Kidney (tissue), 14 donors: Measurements from ENCODE around the gene MARCHF9. TPM values are rescaled to one million over a fixed set of nuclear protein-coding genes. Genes with fewer than 3 reads are reported as not detected.

Source experiments
- DNase-seq, 5 donors: peaks; one replicate each; pipeline ENCODE4 v3.0.0-alpha.2; 2013 to 2020
- FAIRE-seq: peaks from 2 replicates; lab custom pipeline; 2012; peaks lifted over from hg19 to GRCh38; lab: Jason Lieb, UNC
- H3K27ac ChIP-seq, 2 donors: one replicate each; pipeline ENCODE4 v1.7.0; 2013; ENCODE audit warnings: low read depth in 2 of 2, low read length in 2 of 2, inconsistent platforms in 1 of 2
- H3K27me3 ChIP-seq: one replicate; pipeline ENCODE4 v1.7.1; 2013; ENCODE audit warnings: low read length, inconsistent platforms; ENCODE audit not compliant: control insufficient read depth, insufficient read depth
- H3K36me3 ChIP-seq, 3 donors: one replicate each; pipeline versions ENCODE4 v1.7.0 to v1.7.1; 2013; ENCODE audit warnings: low read length in 3 of 3, control low read depth in 1 of 3, inconsistent platforms in 1 of 3; ENCODE audit not compliant: insufficient read depth in 3 of 3, control insufficient read depth in 2 of 3
- H3K4me1 ChIP-seq, 3 donors: one replicate each; pipeline versions ENCODE4 v1.7.0 to v1.7.1; 2013; ENCODE audit warnings: low read length in 3 of 3, inconsistent platforms in 1 of 3, low read depth in 1 of 3; ENCODE audit not compliant: control insufficient read depth in 2 of 3, insufficient read depth in 2 of 3
- H3K4me3 ChIP-seq, 3 donors: one replicate each; pipeline versions ENCODE4 v1.7.0 to v1.8.1; 2013; ENCODE audit warnings: low read length in 3 of 3, control low read depth in 1 of 3, inconsistent platforms in 1 of 3
- H3K9ac ChIP-seq, 3 donors: one replicate each; pipeline versions ENCODE4 v1.7.0 to v1.7.1; 2013; ENCODE audit warnings: low read length in 3 of 3, control low read depth in 1 of 3, inconsistent platforms in 1 of 3
- H3K9me3 ChIP-seq, 3 donors: one replicate each; pipeline versions ENCODE4 v1.7.0 to v1.7.1; 2013; ENCODE audit warnings: low read length in 3 of 3, control low read depth in 1 of 3, inconsistent platforms in 1 of 3; ENCODE audit not compliant: control insufficient read depth in 2 of 3, insufficient read depth in 1 of 3
- intact Hi-C: fragments of 100-400 bp; cut with DNase I; formaldehyde crosslinking; loops from one replicate; pipeline ENCODE4 v1.11.1; 2022
- polyA plus RNA-seq: library from polyadenylated mRNA; stranded (reverse); fragments of 350-450 nt; fragmentation: Illumina TruSeq; extraction: RNeasy Lipid Tissue Mini Kit (QIAGEN cat#74804); gene quantifications from one replicate; pipeline ENCODE4 v1.2.3, GENCODE V29; 2014; ENCODE audit warnings: low read depth, low replicate concordance; ENCODE audit not compliant: insufficient read depth
- total RNA-seq: library from RNA; stranded (reverse); fragmentation: NEBNext Ultra II Directional; extraction: Animal tissue kit (Norgen Biotek cat#: 25700); gene quantifications from one replicate; pipeline ENCODE4 v1.2.1, GENCODE V29; 2021
- TF ChIP-seq, protein P1 (sequence below): IDR thresholded peaks from 3 replicates; pipeline ENCODE4 v1.5.1; 2012; ENCODE audit warnings: mild to moderate bottlenecking, moderate library complexity, borderline replicate concordance; ENCODE audit not compliant: insufficient read depth; ENCODE audit errors: extremely low read depth
- donor health status: control.
- donor health status: control.
- donor health status: control.
- donor health status: control.
- donor health status: control.
- donor health status: DM: yes; HTN: yes; CAD: no.
- donor health status: Normal renal cell carcinoma (clear cell type).

The MARCHF9 gene
- total and polyA plus RNA-seq, 2 donors from 2014 or later = 22.9 to 38.4 TPM

DNA sequence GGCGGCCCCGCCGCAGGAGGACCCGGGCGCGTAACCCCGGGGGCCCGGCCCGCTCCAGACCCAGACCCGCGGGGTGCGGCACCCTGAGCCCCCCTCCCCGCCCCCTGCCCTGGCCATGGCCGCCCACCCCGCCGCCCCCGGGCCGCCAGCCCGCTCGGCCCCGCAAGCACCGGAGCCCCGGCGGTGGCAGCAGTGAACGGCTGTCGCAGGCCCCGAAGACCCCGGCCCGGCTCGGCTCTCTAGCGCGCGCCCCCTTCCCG is 221 bp downstream of the MARCHF9 start:
- TF ChIP-seq, protein P1, sequence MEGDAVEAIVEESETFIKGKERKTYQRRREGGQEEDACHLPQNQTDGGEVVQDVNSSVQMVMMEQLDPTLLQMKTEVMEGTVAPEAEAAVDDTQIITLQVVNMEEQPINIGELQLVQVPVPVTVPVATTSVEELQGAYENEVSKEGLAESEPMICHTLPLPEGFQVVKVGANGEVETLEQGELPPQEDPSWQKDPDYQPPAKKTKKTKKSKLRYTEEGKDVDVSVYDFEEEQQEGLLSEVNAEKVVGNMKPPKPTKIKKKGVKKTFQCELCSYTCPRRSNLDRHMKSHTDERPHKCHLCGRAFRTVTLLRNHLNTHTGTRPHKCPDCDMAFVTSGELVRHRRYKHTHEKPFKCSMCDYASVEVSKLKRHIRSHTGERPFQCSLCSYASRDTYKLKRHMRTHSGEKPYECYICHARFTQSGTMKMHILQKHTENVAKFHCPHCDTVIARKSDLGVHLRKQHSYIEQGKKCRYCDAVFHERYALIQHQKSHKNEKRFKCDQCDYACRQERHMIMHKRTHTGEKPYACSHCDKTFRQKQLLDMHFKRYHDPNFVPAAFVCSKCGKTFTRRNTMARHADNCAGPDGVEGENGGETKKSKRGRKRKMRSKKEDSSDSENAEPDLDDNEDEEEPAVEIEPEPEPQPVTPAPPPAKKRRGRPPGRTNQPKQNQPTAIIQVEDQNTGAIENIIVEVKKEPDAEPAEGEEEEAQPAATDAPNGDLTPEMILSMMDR = no peak
- H3K4me3 ChIP-seq = peak overlapping the region in 1 of 3 donors; percentile 73
- no peak for FAIRE-seq
- peak in 1 of 5 donors; percentile 81 for DNase-seq
- no peak overlapping the region for H3K27ac ChIP-seq
- no peaks in the 10 kb centered on the region for H3K9me3 ChIP-seq
- intact Hi-C loops = no loop called here
- H3K4me1 ChIP-seq = peaks cover 4 to 21% (median 6%) of the 10 kb centered on the region in 3 donors
- H3K36me3 ChIP-seq = peaks cover 2 to 8% (median 4%) of the 10 kb centered on the region in 3 donors
- no peaks in the 10 kb centered on the region for H3K27me3 ChIP-seq
- no peak overlapping the region for H3K9ac ChIP-seq

DNA sequence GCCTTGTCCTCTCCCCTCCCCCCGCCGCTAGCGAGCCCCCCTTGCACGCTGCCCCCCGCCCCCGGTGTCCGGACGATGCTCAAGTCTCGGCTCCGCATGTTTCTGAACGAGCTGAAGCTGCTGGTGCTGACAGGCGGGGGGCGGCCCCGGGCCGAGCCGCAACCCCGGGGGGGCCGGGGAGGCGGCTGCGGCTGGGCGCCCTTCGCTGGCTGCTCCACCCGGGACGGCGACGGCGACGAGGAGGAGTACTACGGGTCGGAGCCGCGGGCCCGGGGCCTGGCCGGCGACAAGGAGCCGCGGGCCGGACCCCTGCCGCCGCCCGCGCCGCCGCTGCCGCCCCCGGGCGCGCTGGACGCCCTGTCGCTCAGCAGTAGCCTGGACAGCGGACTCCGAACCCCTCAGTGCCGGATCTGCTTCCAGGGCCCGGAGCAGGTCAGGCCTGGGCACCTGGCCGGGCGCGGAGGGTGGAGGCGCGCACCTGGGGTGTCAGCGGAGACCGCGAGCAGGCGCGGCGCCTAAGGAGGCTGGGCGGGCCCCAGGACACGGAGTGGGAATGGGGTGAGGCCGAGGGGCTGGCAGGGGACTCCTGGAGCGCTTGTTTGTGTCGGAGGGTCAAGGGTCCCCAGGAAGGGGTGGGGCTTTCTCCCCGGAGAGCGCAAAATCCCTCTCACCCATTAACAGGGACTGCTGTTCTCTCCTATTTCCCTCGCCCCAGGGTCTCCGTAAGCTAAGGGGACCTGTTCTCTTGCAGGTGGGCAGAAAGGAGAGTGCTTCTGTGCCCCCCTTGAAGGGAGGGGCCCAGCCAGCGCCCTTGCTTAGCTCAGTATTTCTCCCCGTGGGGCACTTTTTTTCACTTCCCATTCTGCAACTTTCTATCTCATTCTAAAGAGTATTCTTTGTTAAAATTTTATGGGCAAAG is 810 bp downstream of the MARCHF9 start:
- H3K4me3 ChIP-seq = peak overlapping the region; percentile 42 to 73 (median 61)
- peak overlapping the region in 1 of 2 donors; percentile 63 for H3K27ac ChIP-seq
- H3K27me3 ChIP-seq = no peaks in the 10 kb centered on the region
- peaks cover 0 to 4% (median 4%) of the 10 kb centered on the region in 3 donors for H3K36me3 ChIP-seq
- intact Hi-C loops = no loop called here
- TF ChIP-seq, protein P1 = no peak
- DNase-seq (peak in 4 of 5 donors; percentile 54 to 84 (median 70)), FAIRE-seq (no peak)
- peaks cover 4 to 20% (median 6%) of the 10 kb centered on the region in 3 donors for H3K4me1 ChIP-seq
- H3K9me3 ChIP-seq = no peaks in the 10 kb centered on the region
- peak overlapping the region in 2 of 3 donors; percentile 4 to 52 for H3K9ac ChIP-seq

DNA sequence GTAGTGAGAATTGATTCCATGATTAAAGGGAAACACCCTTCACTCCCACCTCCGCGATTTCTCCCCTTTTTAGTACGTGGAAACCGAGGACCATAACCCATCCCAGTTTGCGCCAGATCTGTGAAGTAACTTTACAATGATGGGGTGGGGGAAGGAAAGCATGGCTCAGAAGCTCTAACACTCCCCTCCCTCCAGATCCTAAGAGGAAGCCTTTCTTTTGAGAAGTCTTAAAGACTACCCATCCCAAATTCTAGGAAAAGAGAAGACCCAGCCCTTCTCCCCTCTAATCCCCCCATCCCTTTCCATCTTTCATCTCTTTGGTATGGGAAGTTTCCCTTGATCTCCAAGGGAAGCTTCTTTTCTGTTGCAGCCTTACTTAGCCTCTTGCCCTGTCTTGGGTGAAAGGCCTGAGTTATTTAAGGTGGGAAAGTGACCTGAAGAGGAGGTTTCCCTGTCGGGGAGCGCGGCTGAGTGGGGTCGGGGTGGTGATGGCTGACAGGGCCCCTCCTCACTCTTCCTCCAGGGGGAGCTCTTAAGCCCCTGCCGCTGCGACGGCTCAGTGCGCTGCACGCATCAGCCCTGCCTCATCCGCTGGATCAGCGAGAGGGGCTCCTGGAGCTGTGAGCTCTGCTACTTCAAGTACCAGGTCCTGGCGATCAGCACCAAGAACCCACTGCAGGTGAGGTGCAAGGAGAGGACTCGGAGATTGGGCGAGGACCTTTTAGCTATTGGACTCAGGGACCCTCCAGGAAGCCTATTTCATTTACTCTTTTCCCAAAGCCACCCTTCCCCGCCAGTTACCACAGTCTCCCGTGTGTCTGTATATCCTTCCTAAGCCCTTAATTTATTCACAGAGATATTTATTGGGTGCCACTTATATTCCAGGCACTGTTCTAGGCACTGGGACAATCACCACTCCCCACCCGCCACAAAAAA is 1.8 kb downstream of the MARCHF9 start:
- TF ChIP-seq, protein P1 = peak; percentile 35
- H3K9me3 ChIP-seq = no peaks in the 10 kb centered on the region
- peaks cover 4 to 12% (median 6%) of the 10 kb centered on the region in 3 donors for H3K4me1 ChIP-seq
- H3K36me3 ChIP-seq = peaks cover 0 to 4% (median 4%) of the 10 kb centered on the region in 3 donors
- intact Hi-C loops = no loop called here
- FAIRE-seq (no peak), DNase-seq (peak in 3 of 5 donors; percentile 35 to 80 (median 58))
- H3K4me3 ChIP-seq = peak overlapping the region; percentile 42 to 73 (median 61)
- H3K27me3 ChIP-seq = no peaks in the 10 kb centered on the region
- H3K27ac ChIP-seq = no peak overlapping the region
- H3K9ac ChIP-seq = peak overlapping the region in 2 of 3 donors; percentile 34 to 52
